MM.1S (cell line): ENCODE data around the gene DHDH.

ENCODE experiments used
- DNase-seq: peaks from one replicate; pipeline ENCODE4 v3.0.0-alpha.2; 2015
- H2AFZ ChIP-seq: fragments of 300-600 bp; sonication (generic); 2 replicates; pipeline ENCODE4 v1.6.0; 2016; ENCODE audit warnings: antibody characterized with exemption, low read length
- H3F3A ChIP-seq: fragments of 300-600 bp; sonication (generic); 2 replicates; pipeline ENCODE4 v1.6.1; 2016; ENCODE audit warnings: mild to moderate bottlenecking, antibody characterized with exemption, low read length, moderate library complexity, mixed read lengths; ENCODE audit not compliant: insufficient read depth
- H3K27ac ChIP-seq: fragments of 300-600 bp; sonication (generic); 2 replicates; pipeline ENCODE4 v1.5.1; 2016; ENCODE audit warnings: mild to moderate bottlenecking, low read length
- H3K27me3 ChIP-seq: fragments of 300-600 bp; sonication (generic); replicated peaks from 2 replicates; pipeline ENCODE4 v1.6.0; 2016; ENCODE audit warnings: low read length; ENCODE audit not compliant: insufficient read depth
- H3K36me3 ChIP-seq: fragments of 300-600 bp; sonication (generic); replicated peaks from 2 replicates; pipeline ENCODE4 v1.6.1; 2016; ENCODE audit warnings: mild to moderate bottlenecking, low read length, mixed read lengths; ENCODE audit not compliant: insufficient read depth
- H3K4me1 ChIP-seq: fragments of 300-600 bp; sonication (generic); 2 replicates; pipeline ENCODE4 v1.6.1; 2016; ENCODE audit warnings: low read length, mixed read lengths
- H3K4me2 ChIP-seq: fragments of 300-600 bp; sonication (generic); 2 replicates; pipeline ENCODE4 v1.6.0; 2016; ENCODE audit warnings: low read depth, low read length
- H3K4me3 ChIP-seq: fragments of 300-600 bp; sonication (generic); 2 replicates; pipeline ENCODE4 v1.5.1; 2016; ENCODE audit warnings: low read length, mixed read lengths
- H3K79me2 ChIP-seq: fragments of 300-600 bp; sonication (generic); 2 replicates; pipeline ENCODE4 v1.6.1; 2016; ENCODE audit warnings: mixed run types, low read length, mixed read lengths
- H3K9ac ChIP-seq: fragments of 300-600 bp; sonication (generic); 2 replicates; pipeline ENCODE4 v1.6.1; 2016; ENCODE audit warnings: low read length, mixed read lengths
- H3K9me2 ChIP-seq: fragments of 300-600 bp; sonication (generic); replicated peaks from 2 replicates; pipeline ENCODE4 v1.6.1; 2016; ENCODE audit warnings: mild to moderate bottlenecking, low read length, mixed read lengths; ENCODE audit not compliant: insufficient read depth
- H3K9me3 ChIP-seq: fragments of 300-600 bp; sonication (generic); replicated peaks from 2 replicates; pipeline ENCODE4 v1.6.1; 2016; ENCODE audit warnings: mild to moderate bottlenecking, low read length, mixed read lengths; ENCODE audit not compliant: insufficient read depth
- H4K20me1 ChIP-seq: fragments of 300-600 bp; sonication (generic); 2 replicates; pipeline ENCODE4 v1.6.1; 2016; ENCODE audit warnings: mild to moderate bottlenecking, low read length, moderate library complexity, mixed read lengths; ENCODE audit not compliant: insufficient read depth
- CTCF ChIP-seq: fragments of 300-600 bp; sonication (generic); IDR thresholded peaks from 2 replicates; pipeline ENCODE4 v1.5.1; 2016; ENCODE audit warnings: antibody characterized with exemption, low read length, mixed read lengths
- EZH2 ChIP-seq: fragments of 300-600 bp; sonication (generic); optimal IDR thresholded peaks from 2 replicates; pipeline ENCODE3; 2017; ENCODE audit warnings: low read depth, mild to moderate bottlenecking, antibody characterized with exemption, low read length, mixed read lengths
- EZH2phosphoT487 ChIP-seq: fragments of 300-600 bp; sonication (generic); IDR thresholded peaks from 2 replicates; pipeline ENCODE4 v1.6.1; 2018; ENCODE audit warnings: antibody characterized with exemption, low read length

Gene DHDH

GRCh38 chr19:48910803-48911202 is 22.7 kb upstream of the DHDH start:
- no peaks in the 10 kb centered on the region; the same call in 1 of the 2 replicates for H3K36me3 ChIP-seq

GRCh38 chr19:48913114-48913889 is 20.2 kb upstream of the DHDH start:
- Histone ChIP-seq H3F3A (no peaks in the 10 kb centered on the region), H3K9me2 (no peaks in the 10 kb centered on the region)
- TF ChIP-seq EZH2phosphoT487 (no peak), CTCF (no peak), EZH2 (no peak)

More at GRCh38 chr19:48910803-48911202, 22.7 kb upstream of the DHDH start:
- no peaks in the 10 kb centered on the region for H3K9me2 ChIP-seq
- H3K4me1 ChIP-seq: no peaks in the 10 kb centered on the region
- no peak overlapping the region for H2AFZ ChIP-seq
- no peak overlapping the region for H3K27ac ChIP-seq
- no peak overlapping the region for H3K9ac ChIP-seq
- TF ChIP-seq CTCF (no peak), EZH2 (no peak), EZH2phosphoT487 (no peak)
- no peaks in the 10 kb centered on the region for H3K27me3 ChIP-seq
- H3F3A ChIP-seq: no peaks in the 10 kb centered on the region
- H3K4me3 ChIP-seq: no peak overlapping the region
- H3K79me2 ChIP-seq: no peaks in the 10 kb centered on the region
- no peaks in the 10 kb centered on the region for H3K9me3 ChIP-seq
- no peak overlapping the region for H3K4me2 ChIP-seq
- H4K20me1 ChIP-seq: no peaks in the 10 kb centered on the region
- no peak for DNase-seq

GRCh38 chr19:48914181-48914580 is 19.3 kb upstream of the DHDH start:
- Histone ChIP-seq H3F3A (no peaks in the 10 kb centered on the region), H3K79me2 (no peaks in the 10 kb centered on the region), H3K4me1 (no peaks in the 10 kb centered on the region), H3K4me2 (no peak overlapping the region), H3K4me3 (no peak overlapping the region), H3K9me3 (no peaks in the 10 kb centered on the region), H3K27ac (no peak overlapping the region), H2AFZ (no peak overlapping the region), H3K9ac (no peak overlapping the region), H3K36me3 (no peaks in the 10 kb centered on the region; the same call in 1 of the 2 replicates), H3K27me3 (no peaks in the 10 kb centered on the region), H3K9me2 (no peaks in the 10 kb centered on the region), H4K20me1 (no peaks in the 10 kb centered on the region)
- TF ChIP-seq EZH2phosphoT487 (no peak), EZH2 (no peak), CTCF (no peak)
- no peak for DNase-seq

More at GRCh38 chr19:48913114-48913889, 20.2 kb upstream of the DHDH start:
- Histone ChIP-seq H3K9ac (no peak overlapping the region), H3K4me1 (no peaks in the 10 kb centered on the region), H3K4me2 (no peak overlapping the region), H3K36me3 (no peaks in the 10 kb centered on the region; the same call in 1 of the 2 replicates), H2AFZ (no peak overlapping the region), H4K20me1 (no peaks in the 10 kb centered on the region), H3K79me2 (no peaks in the 10 kb centered on the region), H3K27ac (no peak overlapping the region), H3K4me3 (no peak overlapping the region), H3K9me3 (no peaks in the 10 kb centered on the region), H3K27me3 (no peaks in the 10 kb centered on the region)
- DNase-seq: no peak
